ENCODE measurements around the gene ADH1C. TPM values are rescaled to one million over a fixed set of nuclear protein-coding genes. Genes with fewer than 3 reads are reported as not detected.

The ADH1C gene
- total RNA-seq, 2 donors from 2014 or later: not detected

Other genes with a start within 250 kb of the ADH1C start
- not detected for gene ADH4, start 208.4 kb downstream of the ADH1C start, total RNA-seq
- gene ADH6, start 133.5 kb downstream of the ADH1C start, total RNA-seq: not detected
- gene ADH1A, start 61.8 kb downstream of the ADH1C start, total RNA-seq: not detected
- gene ADH1B, start 31.3 kb downstream of the ADH1C start, total RNA-seq: not detected
- not detected for gene ADH7, start 82.6 kb upstream of the ADH1C start, total RNA-seq
- gene C4orf17, start 158.3 kb upstream of the ADH1C start, total RNA-seq: not detected
- 10 to 100 TPM in 1 of 2 donors, 1 to 10 TPM in 1; 6.1 to 17.2 TPM for gene TRMT10A, start 211.3 kb upstream of the ADH1C start, total RNA-seq
- gene MTTP, start 222.1 kb upstream of the ADH1C start, total RNA-seq: 1 to 10 TPM in 1 of 2 donors, under 1 TPM in 1; 0.10 to 1.2 TPM